NT2/D1 (cell line): ENCODE data around the gene CD7.

Source experiments
- DNase-seq: peaks from one replicate; pipeline ENCODE4 v3.0.0-alpha.2; 2011; ENCODE audit warnings: low read depth, low spot score
- H3K27me3 ChIP-seq: 2 replicates; pipeline ENCODE4 v1.6.0; 2011; ENCODE audit warnings: mild to moderate bottlenecking; ENCODE audit not compliant: insufficient read length, insufficient read depth
- H3K36me3 ChIP-seq: 2 replicates; pipeline ENCODE4 v1.6.1; 2011; ENCODE audit warnings: mild to moderate bottlenecking, low read length, mixed read lengths; ENCODE audit not compliant: insufficient read depth, insufficient read length
- H3K4me1 ChIP-seq: 2 replicates; pipeline ENCODE4 v1.5.1; 2011; ENCODE audit not compliant: insufficient read depth, insufficient read length
- H3K4me3 ChIP-seq: 2 replicates; pipeline ENCODE4 v1.5.1; 2011; ENCODE audit warnings: low read depth; ENCODE audit not compliant: insufficient read length
- H3K9ac ChIP-seq: 2 replicates; pipeline ENCODE4 v1.6.0; 2011; ENCODE audit warnings: low read depth; ENCODE audit not compliant: insufficient read length
- H3K9me3 ChIP-seq: 2 replicates; pipeline ENCODE4 v1.5.1; 2011; ENCODE audit warnings: mild to moderate bottlenecking, low read length; ENCODE audit not compliant: insufficient read depth
- SUZ12 ChIP-seq: IDR thresholded peaks from 2 replicates; pipeline ENCODE4 v1.6.1; 2011; ENCODE audit not compliant: insufficient read length, insufficient read depth; ENCODE audit errors: extremely low read depth
- YY1 ChIP-seq: IDR thresholded peaks from 2 replicates; pipeline ENCODE4 v1.6.1; 2011; ENCODE audit not compliant: insufficient read length, insufficient read depth
- ZNF274 ChIP-seq: IDR thresholded peaks from 2 replicates; pipeline ENCODE4 v1.6.1; 2011; ENCODE audit warnings: mild to moderate bottlenecking, low read depth, low read length

Gene CD7

GRCh38 chr17:82318772-82319606 is 1.6 kb upstream of the CD7 start:
- peaks cover 43% of the 10 kb centered on the region for H3K4me1 ChIP-seq
- TF ChIP-seq ZNF274, result no peak
- TF ChIP-seq SUZ12, result no peak
- no peak for TF ChIP-seq YY1
- peaks cover 11% of the 10 kb centered on the region for H3K27me3 ChIP-seq
- H3K9ac ChIP-seq, result no peak overlapping the region
- H3K9me3 ChIP-seq, result peaks cover 8% of the 10 kb centered on the region
- no peak overlapping the region for H3K4me3 ChIP-seq
- H3K36me3 ChIP-seq, result no peaks in the 10 kb centered on the region
- no peak for DNase-seq

GRCh38 chr17:82318169-82318498 is 726 bp upstream of the CD7 start:
- TF ChIP-seq SUZ12 (no peak), YY1 (no peak), ZNF274 (no peak)
- H3K36me3 ChIP-seq, result no peaks in the 10 kb centered on the region
- H3K27me3 ChIP-seq, result peaks cover 11% of the 10 kb centered on the region
- H3K4me3 ChIP-seq, result no peak overlapping the region
- peaks cover 8% of the 10 kb centered on the region for H3K9me3 ChIP-seq
- H3K4me1 ChIP-seq, result peaks cover 47% of the 10 kb centered on the region
- no peak for DNase-seq
- H3K9ac ChIP-seq, result no peak overlapping the region

GRCh38 chr17:82316651-82317393 is 586 bp downstream of the CD7 start:
- Histone ChIP-seq H3K4me3 (no peak overlapping the region), H3K9ac (peak overlapping the region; percentile 61), H3K4me1 (peaks cover 42% of the 10 kb centered on the region), H3K9me3 (peaks cover 8% of the 10 kb centered on the region), H3K27me3 (peaks cover 4% of the 10 kb centered on the region), H3K36me3 (no peaks in the 10 kb centered on the region)
- DNase-seq, result no peak
- no peak for TF ChIP-seq YY1
- TF ChIP-seq SUZ12, result no peak
- TF ChIP-seq ZNF274, result no peak

GRCh38 chr17:82315703-82316358 is 1.6 kb downstream of the CD7 start:
- no peak for DNase-seq
- peaks cover 2% of the 10 kb centered on the region for H3K27me3 ChIP-seq
- H3K36me3 ChIP-seq, result no peaks in the 10 kb centered on the region
- H3K9ac ChIP-seq, result no peak overlapping the region
- peaks cover 39% of the 10 kb centered on the region for H3K4me1 ChIP-seq
- no peak overlapping the region for H3K4me3 ChIP-seq
- H3K9me3 ChIP-seq, result peaks cover 8% of the 10 kb centered on the region
- TF ChIP-seq ZNF274 (no peak), SUZ12 (no peak), YY1 (no peak)

- no peak for TF ChIP-seq SUZ12
- TF ChIP-seq ZNF274, result no peak
- TF ChIP-seq YY1, result no peak
- Histone ChIP-seq H3K9ac (peak overlapping the region; percentile 37), H3K36me3 (no peaks in the 10 kb centered on the region), H3K4me3 (no peak overlapping the region), H3K9me3 (peaks cover 8% of the 10 kb centered on the region), H3K27me3 (peaks cover 1% of the 10 kb centered on the region), H3K4me1 (peaks cover 37% of the 10 kb centered on the region)
- DNase-seq, result no peak
Measured at GRCh38 chr17:82314727-82315605, 2.4 kb downstream of the CD7 start.

- peak overlapping the region; percentile 37 for H3K9ac ChIP-seq
- H3K4me1 ChIP-seq, result peaks cover 33% of the 10 kb centered on the region
- H3K27me3 ChIP-seq, result peaks cover under 1% of the 10 kb centered on the region
- no peak overlapping the region for H3K4me3 ChIP-seq
- no peak for DNase-seq
- H3K36me3 ChIP-seq, result no peaks in the 10 kb centered on the region
- TF ChIP-seq SUZ12 (no peak), YY1 (no peak), ZNF274 (no peak)
- H3K9me3 ChIP-seq, result peaks cover 6% of the 10 kb centered on the region
Measured at GRCh38 chr17:82314012-82314726, 3.2 kb downstream of the CD7 start.
